GM21528 (cell line): ENCODE results near the gene TADA3.

Experiments used
- ATAC-seq: cut with Tn5 transposase; IDR thresholded peaks from one replicate; pipeline ENCODE4 v1.9.1; 2021; ENCODE audit warnings: mild to moderate bottlenecking, moderate library complexity; ENCODE audit not compliant: unreplicated experiment, low FRiP score

TADA3 gene

GRCh38 chr3:9731206-9732079 is 60.8 kb downstream of the TADA3 start, which contains the start of gene BRPF1:
TSS of gene BRPF1 (plus strand) at chr3:9731735. CDS start at chr3:9734141, 2,406 bp downstream.
- ATAC-seq: peak; percentile 86

- peak; percentile 49 for ATAC-seq
Measured at GRCh38 chr3:9730657-9731205, 61.5 kb downstream of the TADA3 start.
